ENCODE results near the gene KRTAP4-8. TPM values are rescaled to one million over a fixed set of nuclear protein-coding genes. Genes with fewer than 3 reads are reported as not detected.
"Not testable (repeated sequence)": the region's sequence is repeated elsewhere in the genome, so short reads cannot be mapped to it uniquely, and the experiment has no call there.

KRTAP4-8 gene
- total RNA-seq, result not detected

- Histone ChIP-seq H3K27me3 (ENCODE audit: insufficient read depth, low read length) (no peaks in the 10 kb centered on the region), H3K4me3 (ENCODE audit: low read length) (no peak within 1 kb of the TSS), H3K4me1 (ENCODE audit: insufficient read depth, low read length) (no peaks in the 10 kb centered on the region), H3K9me3 (ENCODE audit: low read depth, low read length) (no peaks in the 10 kb centered on the region)
These were observed at the start of gene KRTAP4-8 for GRCh38 chr17:41098042-41098441. TSS of gene KRTAP4-8 (minus strand) at chr17:41098142. CDS start at chr17:41098084, 58 bp downstream.

- Histone ChIP-seq H3K4me3 (ENCODE audit: low read length) (no peak overlapping the region), H3K4me1 (ENCODE audit: insufficient read depth, low read length) (no peaks in the 10 kb centered on the region), H3K27me3 (ENCODE audit: insufficient read depth, low read length) (no peaks in the 10 kb centered on the region), H3K9me3 (ENCODE audit: low read depth, low read length) (no peaks in the 10 kb centered on the region)
These were observed 47.3 kb upstream of the KRTAP4-8 start for GRCh38 chr17:41145261-41145660.

DNA sequence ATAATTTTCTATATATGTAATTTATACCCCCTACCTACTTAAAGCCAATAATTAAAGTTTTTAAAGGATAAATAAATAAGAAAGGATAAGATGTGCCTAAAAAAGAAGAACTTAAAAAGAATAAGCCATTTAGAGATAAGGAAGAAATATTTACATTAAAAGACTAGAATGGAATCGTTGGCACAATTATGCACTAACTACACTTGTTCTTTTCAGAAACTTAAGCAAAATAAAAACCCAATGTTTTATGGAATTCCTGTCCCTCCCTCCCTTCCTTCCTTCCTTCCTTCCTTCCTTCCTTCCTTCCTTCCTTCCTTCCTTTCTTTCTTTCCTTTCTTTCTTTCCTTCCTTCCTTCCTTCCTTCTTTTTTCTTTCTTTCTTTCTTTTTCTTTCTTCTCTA, 46.9 kb upstream of the KRTAP4-8 start:
- H3K27me3 ChIP-seq (ENCODE audit: insufficient read depth, low read length), result no peaks in the 10 kb centered on the region
- H3K9me3 ChIP-seq (ENCODE audit: low read depth, low read length), result no peaks in the 10 kb centered on the region
- no peak overlapping the region for H3K4me3 ChIP-seq (ENCODE audit: low read length)
- no peaks in the 10 kb centered on the region for H3K4me1 ChIP-seq (ENCODE audit: insufficient read depth, low read length)

DNA sequence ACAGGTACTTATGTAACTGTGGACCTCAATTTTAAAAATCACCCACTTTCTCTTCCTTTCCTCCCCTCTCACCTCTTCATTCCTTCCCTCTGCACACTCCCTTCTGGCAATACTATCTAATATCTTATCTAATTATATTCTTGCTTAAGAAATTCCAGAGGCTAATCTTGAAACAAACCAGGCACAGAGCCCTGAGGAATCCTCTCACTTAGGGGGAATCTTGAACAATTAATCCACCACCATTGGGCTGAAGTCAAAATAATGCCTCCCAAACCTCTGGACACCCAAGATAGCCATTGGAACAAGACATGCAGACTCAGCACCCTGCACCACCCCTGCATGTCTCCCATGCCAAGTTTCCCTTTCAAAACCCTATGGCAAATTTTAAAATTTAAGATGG, 43.4 kb upstream of the KRTAP4-8 start:
- H3K4me3 ChIP-seq (ENCODE audit: low read length), result no peak overlapping the region
- no peaks in the 10 kb centered on the region for H3K9me3 ChIP-seq (ENCODE audit: low read depth, low read length)
- no peaks in the 10 kb centered on the region for H3K27me3 ChIP-seq (ENCODE audit: insufficient read depth, low read length)

GRCh38 chr17:41140360-41141131, 42.6 kb upstream of the KRTAP4-8 start, which contains the start of gene KRTAP4-6:
TSS of gene KRTAP4-6 (minus strand) at chr17:41140544. CDS start at chr17:41140487, 57 bp downstream.
- H3K9me3 ChIP-seq (ENCODE audit: low read depth, low read length), result no peaks in the 10 kb centered on the region
- H3K4me1 ChIP-seq (ENCODE audit: insufficient read depth, low read length), result no peaks in the 10 kb centered on the region
- no peaks in the 10 kb centered on the region for H3K27me3 ChIP-seq (ENCODE audit: insufficient read depth, low read length)
- no peak within 1 kb of the TSS for H3K4me3 ChIP-seq (ENCODE audit: low read length)

More for the DNA sequence above, 43.4 kb upstream of the KRTAP4-8 start:
- H3K4me1 ChIP-seq (ENCODE audit: insufficient read depth, low read length), result no peaks in the 10 kb centered on the region

GRCh38 chr17:41139865-41140264, 41.9 kb upstream of the KRTAP4-8 start:
- H3K4me3 ChIP-seq (ENCODE audit: low read length); H3K4me1 ChIP-seq (ENCODE audit: insufficient read depth, low read length); H3K27me3 ChIP-seq (ENCODE audit: insufficient read depth, low read length): not testable (repeated sequence)

DNA sequence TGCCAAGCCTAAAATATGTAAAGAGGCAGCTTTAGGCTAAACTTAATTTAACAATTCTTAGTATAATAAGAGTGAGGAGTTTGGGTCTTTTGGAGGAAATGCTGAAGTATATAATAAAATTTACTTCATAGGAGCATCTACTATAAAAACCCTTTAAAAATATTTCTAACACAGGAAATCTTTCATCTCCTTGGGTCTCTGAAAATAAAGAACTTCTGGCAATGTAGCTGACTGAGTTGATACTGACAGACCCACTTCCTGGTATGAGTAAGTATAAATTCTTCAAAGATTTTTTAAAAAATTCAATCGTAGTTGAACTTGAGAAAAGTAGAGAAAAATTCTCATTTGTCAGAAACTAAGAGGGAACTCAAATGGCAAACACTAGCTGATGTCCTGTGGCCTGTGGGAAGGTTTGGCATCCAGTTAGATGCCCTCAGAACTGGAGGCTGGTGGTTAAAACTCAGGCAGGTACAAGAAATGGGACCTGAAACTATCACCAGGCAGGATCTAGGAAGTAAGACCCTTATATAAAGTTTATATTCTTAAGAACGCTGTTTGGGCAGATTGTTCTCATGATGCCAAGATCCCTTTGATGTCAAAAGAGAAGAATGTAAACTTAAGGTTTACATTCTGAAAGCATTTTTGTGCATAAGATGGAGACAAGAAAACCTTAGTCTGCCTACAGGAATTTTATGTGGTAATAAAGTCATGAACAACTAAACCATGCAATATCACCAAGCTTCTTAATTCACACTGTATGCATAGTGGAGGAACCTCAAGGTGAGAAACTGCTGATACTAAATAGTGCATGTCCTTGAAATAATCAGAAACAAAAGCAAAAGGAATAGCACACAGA, 36.2 kb upstream of the KRTAP4-8 start:
- Histone ChIP-seq H3K4me1 (ENCODE audit: insufficient read depth, low read length) (no peaks in the 10 kb centered on the region), H3K4me3 (ENCODE audit: low read length) (no peak overlapping the region), H3K27me3 (ENCODE audit: insufficient read depth, low read length) (no peaks in the 10 kb centered on the region), H3K9me3 (ENCODE audit: low read depth, low read length) (no peaks in the 10 kb centered on the region)

More at GRCh38 chr17:41139865-41140264, 41.9 kb upstream of the KRTAP4-8 start:
- H3K9me3 ChIP-seq (ENCODE audit: low read depth, low read length), result not testable (repeated sequence)

DNA sequence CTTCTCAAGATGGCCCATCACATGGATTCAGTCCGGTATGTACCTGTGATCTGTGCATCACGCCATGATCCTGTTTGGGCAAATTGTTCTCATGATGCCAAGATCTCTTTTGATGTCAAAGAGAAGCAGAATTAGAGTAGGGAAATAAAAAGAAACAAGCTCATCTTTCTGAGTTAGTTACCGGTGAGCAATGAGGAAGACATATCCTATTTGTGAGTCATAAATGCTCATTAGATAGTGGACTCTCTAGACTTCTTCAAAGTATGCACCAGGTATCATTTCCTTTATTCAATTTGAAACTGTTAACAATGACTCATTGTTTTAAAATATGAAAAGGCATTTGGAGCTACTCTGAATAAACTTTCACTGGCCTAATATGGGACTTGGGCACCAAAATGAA, 34.0 kb upstream of the KRTAP4-8 start:
- no peak overlapping the region for H3K4me3 ChIP-seq (ENCODE audit: low read length)
- H3K27me3 ChIP-seq (ENCODE audit: insufficient read depth, low read length), result no peaks in the 10 kb centered on the region

DNA sequence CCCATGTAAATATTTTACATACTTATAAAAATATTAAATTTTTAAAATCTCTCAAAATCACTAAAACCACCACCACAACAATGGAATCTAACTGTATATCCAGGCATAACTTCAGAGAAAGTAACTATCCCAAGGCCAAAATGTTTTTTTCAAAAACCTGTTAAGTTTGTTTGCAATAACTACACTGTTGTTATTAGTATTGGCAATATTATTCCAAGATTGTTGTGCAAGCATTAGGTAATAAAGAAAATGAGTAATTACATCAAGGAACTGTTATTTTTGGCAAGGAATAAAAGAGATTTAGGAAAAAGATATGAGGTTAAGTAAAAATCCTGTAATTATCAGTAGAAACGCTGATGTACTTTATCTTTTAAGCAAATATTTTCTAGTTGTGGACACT, 29.4 kb upstream of the KRTAP4-8 start:
- Histone ChIP-seq H3K9me3 (ENCODE audit: low read depth, low read length) (no peaks in the 10 kb centered on the region), H3K4me1 (ENCODE audit: insufficient read depth, low read length) (peaks cover 6% of the 10 kb centered on the region), H3K4me3 (ENCODE audit: low read length) (no peak overlapping the region), H3K27me3 (ENCODE audit: insufficient read depth, low read length) (no peaks in the 10 kb centered on the region)

More for the DNA sequence above, 34.0 kb upstream of the KRTAP4-8 start:
- H3K4me1 ChIP-seq (ENCODE audit: insufficient read depth, low read length), result no peaks in the 10 kb centered on the region
- no peaks in the 10 kb centered on the region for H3K9me3 ChIP-seq (ENCODE audit: low read depth, low read length)

DNA sequence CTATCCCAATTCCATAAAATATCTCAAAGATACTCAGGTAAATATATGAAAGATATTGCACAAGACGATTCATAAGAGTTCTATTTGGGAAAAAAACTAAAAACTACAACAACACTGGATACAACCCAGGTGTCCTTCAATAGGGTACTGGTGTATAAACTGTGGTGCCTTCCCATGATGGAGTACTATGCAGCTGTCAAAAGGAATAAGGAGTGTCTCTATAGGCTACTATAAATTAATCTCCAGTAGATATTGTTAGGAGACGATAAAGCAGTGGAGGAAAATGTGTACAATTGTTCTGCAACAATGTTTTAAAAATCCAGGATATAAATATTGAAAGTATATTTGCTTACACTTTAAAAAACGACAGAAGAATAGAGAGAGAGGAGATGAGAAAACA, 28.5 kb upstream of the KRTAP4-8 start:
- Histone ChIP-seq H3K4me1 (ENCODE audit: insufficient read depth, low read length) (peaks cover 6% of the 10 kb centered on the region), H3K27me3 (ENCODE audit: insufficient read depth, low read length) (no peaks in the 10 kb centered on the region), H3K4me3 (ENCODE audit: low read length) (no peak overlapping the region), H3K9me3 (ENCODE audit: low read depth, low read length) (no peaks in the 10 kb centered on the region)

DNA sequence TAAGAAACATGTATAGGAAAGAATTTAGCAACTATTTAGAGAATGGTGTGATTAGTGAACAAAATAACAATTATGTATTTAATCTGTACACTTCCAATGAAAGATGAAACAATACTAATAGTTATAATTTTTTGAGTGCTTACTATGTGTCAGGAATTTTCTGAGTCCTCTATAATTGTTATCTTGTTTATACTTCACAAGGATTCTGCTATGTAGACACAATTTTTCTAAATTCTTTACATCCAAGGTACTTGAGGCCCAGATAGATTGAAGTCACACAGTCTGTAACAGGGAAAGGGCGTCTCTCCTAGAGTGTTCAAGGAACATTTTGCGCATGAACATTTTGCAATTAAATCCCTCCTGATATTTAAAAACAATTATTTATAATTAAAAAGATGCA, 27.1 kb upstream of the KRTAP4-8 start:
- H3K4me3 ChIP-seq (ENCODE audit: low read length), result no peak overlapping the region

GRCh38 chr17:41123991-41124371, 26.0 kb upstream of the KRTAP4-8 start, which contains the start of gene KRTAP4-12:
TSS of gene KRTAP4-12 (minus strand) at chr17:41124182. CDS start at chr17:41124122, 60 bp downstream.
- H3K4me3 ChIP-seq (ENCODE audit: low read length); H3K9me3 ChIP-seq (ENCODE audit: low read depth, low read length); H3K27me3 ChIP-seq (ENCODE audit: insufficient read depth, low read length); H3K4me1 ChIP-seq (ENCODE audit: insufficient read depth, low read length): not testable (repeated sequence)

More for the DNA sequence above, 27.1 kb upstream of the KRTAP4-8 start:
- H3K4me1 ChIP-seq (ENCODE audit: insufficient read depth, low read length), result peaks cover 9% of the 10 kb centered on the region
- no peaks in the 10 kb centered on the region for H3K9me3 ChIP-seq (ENCODE audit: low read depth, low read length)
- H3K27me3 ChIP-seq (ENCODE audit: insufficient read depth, low read length), result no peaks in the 10 kb centered on the region

DNA sequence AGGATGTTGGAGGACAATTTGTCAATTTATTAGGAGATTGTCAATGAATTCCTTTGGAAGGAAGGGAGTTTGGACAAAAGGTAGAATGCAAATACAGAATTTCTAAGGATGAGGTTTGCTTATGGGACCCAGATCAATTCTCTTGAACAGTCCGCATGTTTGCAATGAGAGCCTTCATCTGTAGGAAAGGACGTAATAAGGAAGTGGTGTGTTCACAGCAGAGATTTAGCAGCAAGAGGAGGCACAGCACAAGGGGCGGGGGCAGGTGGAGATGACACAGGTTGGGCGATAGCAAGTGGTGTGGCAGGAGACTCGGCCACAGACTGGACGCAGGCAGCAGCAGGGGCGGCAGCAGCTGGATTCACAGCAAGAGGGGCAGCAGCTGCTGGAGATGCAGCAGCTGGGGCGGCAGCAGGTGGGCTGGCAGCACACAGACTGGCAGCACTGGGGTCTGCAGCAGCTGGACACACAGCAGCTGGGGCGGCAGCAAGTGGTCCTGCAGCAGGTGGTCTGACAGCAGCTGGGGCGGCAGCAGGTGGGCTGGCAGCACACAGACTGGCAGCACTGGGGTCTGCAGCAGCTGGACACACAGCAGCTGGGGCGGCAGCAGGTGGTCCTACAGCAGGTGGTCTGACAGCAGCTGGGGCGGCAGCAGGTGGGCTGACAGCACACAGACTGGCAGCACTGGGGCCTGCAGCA, 25.5 kb upstream of the KRTAP4-8 start:
- H3K4me3 ChIP-seq (ENCODE audit: low read length); H3K27me3 ChIP-seq (ENCODE audit: insufficient read depth, low read length): not testable (repeated sequence)
- peaks cover 12% of the 10 kb centered on the region for H3K4me1 ChIP-seq (ENCODE audit: insufficient read depth, low read length)

GRCh38 chr17:41121742-41122141, 23.8 kb upstream of the KRTAP4-8 start:
- H3K4me1 ChIP-seq (ENCODE audit: insufficient read depth, low read length), result peaks cover 12% of the 10 kb centered on the region
- H3K27me3 ChIP-seq (ENCODE audit: insufficient read depth, low read length), result no peaks in the 10 kb centered on the region
- no peak overlapping the region for H3K4me3 ChIP-seq (ENCODE audit: low read length)
- H3K9me3 ChIP-seq (ENCODE audit: low read depth, low read length), result no peaks in the 10 kb centered on the region

More for the DNA sequence above, 25.5 kb upstream of the KRTAP4-8 start:
- H3K9me3 ChIP-seq (ENCODE audit: low read depth, low read length), result not testable (repeated sequence)
